Activated CD4-positive, alpha-beta T cell treated with anti-CD3 and anti-CD28 coated beads, Interleukin-2, Interleukin-4, amounts not matched to agents 100 ng/mL and 50 ng/mL, durations not matched to agents 16 hours and 8 hours (primary cell): ENCODE results near the gene SPAG17.
"Not testable (repeated sequence)": the region's sequence is repeated elsewhere in the genome, so short reads cannot be mapped to it uniquely, and the experiment has no call there.

ENCODE experiments used
- DNase-seq: peaks from one replicate; pipeline ENCODE4 v3.0.0-alpha.2; 2020; ENCODE audit warnings: low spot score

SPAG17 gene

DNA sequence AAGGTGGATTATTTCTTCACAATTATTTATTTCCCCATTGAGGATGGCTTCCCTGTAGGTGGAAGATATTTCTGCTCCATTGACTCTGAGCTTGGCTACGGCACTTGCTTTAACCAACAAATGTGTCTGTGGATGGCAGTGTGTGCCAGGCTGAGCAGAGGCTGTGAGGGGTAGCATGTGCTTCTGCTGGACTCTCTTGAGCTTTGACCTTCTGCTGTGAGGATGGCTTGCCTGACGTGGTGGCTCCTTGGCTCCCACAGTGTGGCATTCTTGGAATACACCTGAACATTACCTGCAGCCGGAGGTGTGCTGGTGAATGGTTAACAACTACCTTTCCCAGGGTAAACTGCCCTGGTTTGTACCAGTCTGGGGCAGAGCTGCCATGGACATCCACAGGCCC, 208.6 kb downstream of the SPAG17 start:
- DNase-seq: no peak

DNA sequence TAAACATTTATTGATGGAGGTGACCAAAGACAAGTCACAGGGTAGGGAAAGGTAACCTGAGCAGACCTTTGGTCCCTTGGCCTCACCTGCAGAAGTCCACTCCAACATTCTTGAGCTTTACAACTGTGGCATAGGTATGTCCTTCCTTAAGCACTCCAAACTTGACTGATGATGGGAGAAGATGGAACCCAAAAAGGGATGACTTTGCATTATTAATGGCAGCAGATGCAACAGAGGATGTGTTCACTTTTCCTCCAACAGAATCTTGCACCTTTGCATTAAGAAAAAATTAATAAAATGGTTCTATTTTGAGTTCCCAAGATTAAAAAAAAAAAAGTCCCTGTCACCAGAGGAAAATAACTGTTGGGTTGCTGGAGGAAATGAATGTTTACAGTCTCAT, 213.3 kb downstream of the SPAG17 start:
- no peak for DNase-seq

DNA sequence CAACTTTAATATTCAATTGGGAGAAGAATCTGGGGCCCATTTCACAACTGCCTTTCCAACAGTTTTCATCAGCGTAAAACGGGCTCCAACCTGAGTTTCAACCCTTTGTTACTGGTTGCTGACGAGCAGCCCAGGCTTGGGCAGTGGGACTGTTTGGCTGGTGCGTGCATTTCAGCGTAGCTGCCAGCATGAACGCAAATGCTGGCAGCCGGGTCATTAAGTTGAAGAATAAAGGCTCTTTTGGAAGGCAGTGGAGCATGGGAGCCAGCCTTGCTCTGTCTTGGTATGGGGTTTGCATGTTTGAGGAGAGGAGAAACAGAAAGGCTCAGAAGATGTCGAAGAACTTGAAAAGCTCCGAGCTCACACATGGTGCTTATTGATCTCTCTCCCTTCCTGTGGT, 214.8 kb downstream of the SPAG17 start:
- no peak for DNase-seq

DNA sequence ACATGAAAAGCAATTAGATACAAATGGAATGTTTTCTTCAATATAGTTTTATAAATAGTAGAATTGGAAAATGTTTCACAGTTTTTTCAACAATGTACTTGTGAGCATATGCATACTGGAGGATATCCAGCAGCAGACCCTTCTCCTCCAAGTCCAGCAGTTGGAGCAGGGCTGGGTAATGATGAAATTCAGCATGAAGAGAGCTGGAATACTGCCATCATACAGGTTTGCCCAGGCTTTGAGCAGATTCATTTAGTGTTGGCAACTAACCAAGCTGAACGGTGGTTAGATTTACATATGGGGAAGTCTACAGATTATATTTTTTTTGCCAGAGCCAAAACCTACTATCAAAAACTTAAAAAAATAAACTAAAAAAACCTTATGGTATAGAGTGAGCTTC, 217.1 kb downstream of the SPAG17 start:
- DNase-seq: no peak

DNA sequence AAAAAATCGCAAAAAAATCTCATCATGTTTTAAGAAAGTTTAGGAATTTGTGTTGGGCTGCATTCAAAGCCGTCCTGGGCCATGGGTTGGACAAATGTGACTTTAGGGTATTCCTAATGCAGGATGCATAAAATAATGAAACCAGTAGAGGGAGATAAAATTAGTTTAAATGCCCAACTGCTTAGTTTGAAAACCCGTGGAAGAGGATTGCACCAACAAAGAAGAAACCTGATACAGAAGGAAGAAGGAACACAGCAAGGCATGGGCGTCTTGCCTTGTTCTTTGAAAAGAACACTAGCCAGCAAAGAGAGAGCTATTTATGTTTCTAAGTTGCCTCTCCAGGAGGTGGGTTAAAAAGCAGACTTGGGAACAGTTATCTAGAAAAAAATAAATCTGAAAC, 217.6 kb downstream of the SPAG17 start:
- DNase-seq: no peak

DNA sequence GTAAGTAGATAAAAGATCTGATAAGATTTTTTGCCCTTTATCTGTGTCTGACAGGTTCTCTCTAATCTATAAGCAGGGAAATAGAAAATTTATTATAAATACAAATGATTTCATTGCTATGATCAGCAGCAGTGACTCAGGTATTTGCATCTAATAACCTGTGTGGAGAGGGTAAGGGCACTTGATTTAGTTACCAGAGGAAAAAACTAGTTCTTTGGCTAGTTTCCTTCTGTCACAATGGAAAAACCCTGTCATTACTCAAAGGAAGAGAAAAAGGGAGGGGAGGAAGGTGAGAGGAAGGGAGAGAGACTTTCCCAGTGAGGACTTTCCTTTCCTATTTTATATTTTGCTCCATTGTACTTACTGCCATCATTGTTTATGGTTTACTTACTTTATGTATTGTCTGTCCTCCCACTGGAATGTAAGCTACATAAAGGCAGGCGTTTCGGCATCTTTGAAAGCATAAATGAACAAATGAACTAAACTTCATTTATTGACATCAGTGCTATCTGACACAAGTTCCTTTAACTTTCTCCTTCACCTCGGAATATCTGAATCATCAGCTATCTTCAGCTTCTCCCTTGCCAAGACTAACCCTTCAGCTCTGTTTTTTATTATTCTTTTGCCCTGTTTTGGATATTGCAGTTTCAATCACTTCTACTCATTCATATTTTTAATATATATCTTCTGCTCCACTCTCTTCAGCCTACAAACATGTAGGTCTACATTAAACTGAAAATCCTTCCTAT, 220.6 kb downstream of the SPAG17 start:
- DNase-seq: no peak

DNA sequence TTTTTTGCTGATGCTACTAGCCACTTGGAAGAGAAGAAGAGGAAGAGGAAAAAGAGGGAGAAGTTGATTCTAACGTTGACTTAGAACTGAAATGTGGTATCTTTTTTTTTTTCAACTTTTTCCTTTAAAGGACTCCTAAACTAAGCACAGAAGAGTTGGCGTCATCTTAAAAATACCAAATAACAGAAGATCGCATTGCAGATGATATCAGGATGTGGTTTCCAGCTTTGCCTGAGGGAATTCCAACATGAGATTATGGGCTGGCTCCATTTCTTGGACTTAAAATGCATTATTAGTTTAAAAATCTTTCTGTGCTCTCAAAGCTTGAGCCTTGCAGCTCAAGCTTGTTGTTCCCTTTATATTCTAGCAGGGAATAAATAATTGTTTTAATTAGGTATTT, 225.7 kb downstream of the SPAG17 start:
- DNase-seq: no peak

DNA sequence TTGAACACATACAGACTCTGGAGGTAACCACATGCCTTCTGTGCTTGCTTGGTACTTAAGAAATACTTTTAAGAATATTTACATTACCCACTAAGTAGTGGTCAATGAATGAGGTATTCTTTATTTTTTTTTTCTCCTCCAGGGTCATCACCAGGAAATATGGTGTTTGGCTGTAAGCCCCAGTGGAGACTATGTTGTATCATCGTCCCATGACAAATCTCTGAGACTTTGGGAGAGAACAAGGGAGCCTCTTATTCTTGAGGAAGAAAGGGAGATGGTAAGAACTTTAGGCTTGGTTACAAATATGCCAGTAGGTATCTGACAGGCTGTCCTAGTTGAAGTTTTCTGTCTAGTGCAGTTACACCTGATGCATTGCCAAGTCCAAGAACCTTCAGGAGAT, 232.6 kb downstream of the SPAG17 start:
- no peak for DNase-seq

DNA sequence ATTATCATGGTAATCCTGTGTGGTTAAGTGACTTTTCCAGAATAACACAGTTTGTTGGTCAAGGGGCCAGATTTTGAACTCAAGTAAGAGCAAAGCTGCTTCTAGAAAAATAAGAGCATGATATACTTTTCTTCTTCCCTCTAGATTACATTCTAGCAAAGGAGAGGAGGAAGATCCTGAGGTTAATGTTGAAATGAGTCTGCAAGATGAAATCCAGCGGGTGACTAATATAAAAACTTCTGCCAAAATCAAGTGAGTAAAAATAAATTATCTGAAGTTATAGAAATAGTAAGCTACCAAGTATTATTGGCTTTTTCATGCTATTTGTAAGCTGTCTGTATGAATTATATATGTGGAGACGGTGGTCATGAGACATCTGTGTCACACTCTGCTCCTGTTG, 242.7 kb downstream of the SPAG17 start:
- no peak for DNase-seq

DNA sequence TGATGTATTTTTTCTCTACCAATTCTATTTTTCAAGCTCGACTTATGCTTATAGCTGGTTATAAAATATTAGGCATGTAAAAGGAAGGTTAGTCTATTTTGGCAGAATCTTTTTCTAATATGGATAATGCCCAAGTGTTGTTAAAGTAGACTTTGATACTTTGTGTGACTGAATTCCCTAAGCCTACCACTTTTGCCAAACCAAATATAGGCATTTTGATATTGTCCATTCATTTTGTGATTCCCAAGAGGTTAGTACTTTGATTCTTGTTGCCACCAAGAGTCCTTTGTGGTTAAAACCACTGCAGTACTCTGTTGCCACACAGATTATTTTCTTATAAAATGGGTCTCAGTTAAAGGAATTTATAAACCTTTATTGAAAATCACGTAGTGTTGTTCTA, 251.3 kb downstream of the SPAG17 start:
- no peak for DNase-seq

DNA sequence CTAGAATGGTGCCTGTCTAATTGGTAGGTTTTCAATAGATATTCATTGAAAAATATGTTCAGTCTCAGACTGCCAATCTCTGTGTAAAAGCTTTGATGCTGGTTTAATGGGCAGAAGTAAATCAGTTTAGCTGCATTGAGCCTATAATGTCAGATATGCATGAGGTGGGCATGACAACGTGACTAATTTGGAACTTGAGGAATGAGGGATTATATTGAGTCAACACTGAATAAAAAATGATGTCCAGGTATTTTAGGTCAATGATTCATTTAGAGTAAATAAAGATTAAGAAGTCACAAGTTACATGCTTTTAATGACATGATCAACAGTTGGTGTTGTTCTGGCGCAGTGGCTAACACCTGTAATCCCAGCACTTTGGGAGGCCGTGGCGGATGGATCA, 252.5 kb downstream of the SPAG17 start:
- no peak for DNase-seq

DNA sequence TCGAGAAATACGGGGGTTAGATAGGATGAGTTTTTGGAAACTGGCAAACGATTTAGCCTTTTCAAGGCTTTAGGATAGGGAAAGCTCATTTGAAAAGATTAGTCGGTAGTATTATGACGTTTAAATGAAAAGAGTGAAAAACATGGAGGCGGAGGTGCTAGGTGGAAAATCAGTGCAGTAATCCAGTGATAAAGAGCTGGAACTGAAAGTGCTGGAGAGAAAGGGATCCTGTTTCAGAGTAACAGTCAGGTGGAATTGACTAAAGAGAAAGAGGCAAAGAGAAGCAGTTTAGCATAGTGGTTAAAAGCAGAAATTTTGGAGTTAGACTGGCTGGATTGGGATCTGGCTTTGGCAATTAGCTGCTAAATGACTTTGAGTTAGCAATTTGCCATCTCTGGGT, 254.5 kb downstream of the SPAG17 start:
- DNase-seq: no peak

DNA sequence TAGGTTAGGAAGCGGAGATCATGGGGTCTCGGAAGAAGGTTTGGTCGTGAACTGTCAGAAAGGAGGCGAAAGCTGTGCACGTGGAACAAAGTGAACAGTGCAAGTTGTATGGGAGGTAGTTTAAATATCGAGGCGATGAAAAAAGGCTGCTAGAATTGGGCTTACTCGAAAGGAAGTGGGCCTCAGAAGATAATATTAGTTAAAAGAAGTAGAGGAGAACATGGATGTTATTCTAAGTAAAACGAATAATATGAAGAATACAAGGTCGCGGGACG, 254.9 kb downstream of the SPAG17 start:
- no peak for DNase-seq

DNA sequence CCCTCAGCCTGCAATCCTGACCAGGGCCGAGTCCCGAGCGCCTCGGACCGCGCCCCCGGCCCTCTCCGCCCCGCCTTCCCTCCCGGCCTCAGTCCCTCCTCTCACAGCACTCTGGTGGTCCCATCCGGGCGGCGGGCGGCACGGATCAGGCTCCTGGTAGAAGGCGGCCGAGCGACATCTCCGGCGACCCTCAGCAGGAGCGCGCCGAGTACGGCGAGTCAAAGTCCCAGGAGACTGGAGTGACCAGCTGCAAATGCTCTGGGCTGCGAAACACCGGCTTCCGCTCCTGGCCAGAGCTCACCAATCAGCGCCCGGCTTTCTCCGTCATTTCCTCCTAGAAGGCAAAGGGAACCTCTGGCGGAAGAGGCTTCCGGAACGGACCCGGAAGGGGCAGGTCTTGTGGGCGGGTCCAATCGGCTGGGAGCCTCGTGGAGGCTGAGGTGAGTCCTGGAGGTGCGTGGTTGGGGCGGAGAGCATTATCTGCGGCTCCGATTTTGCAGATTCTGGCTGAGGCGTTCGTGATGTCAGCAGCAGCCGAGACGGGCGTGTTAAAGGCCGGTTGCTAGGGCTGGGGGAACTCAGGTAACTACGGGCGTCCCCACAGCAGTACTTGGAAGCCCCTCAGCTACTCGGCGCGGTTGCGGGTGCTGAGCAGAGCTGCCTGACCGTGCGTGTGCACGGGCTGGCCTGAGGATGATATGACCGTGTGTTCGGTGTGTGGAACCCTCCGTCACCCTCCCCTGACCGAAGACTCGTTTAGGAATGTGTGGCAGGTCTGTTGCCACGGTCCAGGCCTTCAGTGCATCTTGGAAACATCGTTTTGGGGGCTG, 255.5 kb downstream of the SPAG17 start, which contains the start of the genes GDAP2 and WDR3:
Gene GDAP2, minus strand, starts transcription at position 279 of the 830 bp plus-strand sequence. CDS start 9,264 bp downstream, outside the sequence.
Gene WDR3, plus strand, starts transcription at position 397 of the 830 bp plus-strand sequence. CDS start 3,581 bp downstream, outside the sequence.
- DNase-seq: peak; percentile 98

DNA sequence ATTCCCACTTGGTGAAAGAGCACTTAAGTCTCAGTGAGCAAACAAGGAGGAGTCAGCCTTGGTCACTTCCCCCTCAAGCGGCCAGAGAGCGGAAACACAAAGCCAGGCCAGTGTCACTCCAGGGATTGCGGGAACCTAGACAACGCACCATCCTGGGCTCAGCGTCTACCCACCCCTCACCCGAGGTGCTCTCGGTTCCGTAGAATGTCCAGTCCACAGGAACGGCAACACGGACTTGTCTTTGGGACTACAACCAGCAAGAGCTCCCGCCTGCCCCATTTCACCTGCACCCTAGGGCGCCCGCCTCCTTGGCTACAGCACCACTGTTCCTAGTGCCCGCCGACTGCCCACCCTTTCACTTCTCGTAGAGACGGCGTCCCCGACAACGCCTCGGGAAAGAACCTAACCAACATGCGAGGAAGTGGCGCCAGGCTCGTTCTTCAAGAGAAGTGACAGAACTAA, 256.1 kb downstream of the SPAG17 start:
- DNase-seq: peak; percentile 14

DNA sequence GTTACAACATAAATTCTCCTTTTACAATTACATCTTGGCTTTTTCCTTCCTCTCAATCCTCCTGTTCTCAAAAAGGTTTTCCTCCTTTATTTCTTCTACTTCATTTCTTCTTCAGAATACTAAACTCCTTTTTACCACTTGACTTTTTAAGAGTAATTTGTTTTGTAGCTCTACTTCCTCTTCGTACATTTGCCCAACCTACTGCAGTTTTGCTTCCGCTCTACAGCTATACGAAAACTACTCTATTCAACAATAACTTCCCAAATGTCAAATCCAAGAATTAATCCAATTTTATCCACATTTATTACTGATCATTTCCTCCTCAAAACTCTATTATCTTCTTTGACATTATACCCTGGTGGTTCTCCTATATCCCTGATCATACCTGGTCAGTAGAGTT, 259.0 kb downstream of the SPAG17 start:
- no peak for DNase-seq

DNA sequence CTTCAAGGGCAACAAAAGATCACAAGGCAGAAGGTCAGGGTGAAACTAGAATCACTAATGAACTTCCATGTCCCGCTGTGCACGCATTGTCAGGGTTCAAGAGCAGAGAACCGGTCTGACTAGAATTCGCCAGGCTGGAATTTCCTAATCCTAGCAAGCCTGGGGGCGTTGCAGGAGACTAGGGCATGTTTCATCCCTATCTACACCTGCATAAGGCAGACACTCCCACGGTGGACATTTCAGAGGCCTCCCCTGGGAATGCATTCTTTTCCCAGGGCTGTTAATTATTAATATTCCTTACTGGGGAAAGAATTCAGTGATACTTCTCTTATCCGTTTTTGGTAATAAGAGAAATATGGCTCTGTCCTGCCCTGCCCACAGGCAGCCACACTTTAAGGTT, 262.3 kb downstream of the SPAG17 start:
- not testable (repeated sequence) for DNase-seq

DNA sequence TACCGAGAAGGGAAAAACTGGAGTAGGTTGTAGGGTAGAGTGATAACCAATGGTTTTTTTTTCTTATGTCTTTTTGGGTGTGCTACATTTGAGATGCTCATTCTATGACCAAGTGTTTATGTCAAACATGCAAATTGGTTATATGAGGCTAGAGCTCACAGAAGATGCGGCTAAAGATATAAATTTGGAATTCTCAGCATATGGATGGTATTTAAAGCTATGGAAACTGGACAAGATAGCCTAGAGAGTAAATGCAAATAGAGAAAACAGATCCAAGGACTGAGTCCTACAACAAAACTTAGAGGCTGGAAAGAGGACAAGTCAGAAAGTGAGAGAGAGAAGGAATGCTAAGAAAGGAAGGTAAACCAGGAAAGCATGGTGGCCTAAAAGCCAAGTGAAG, 263.0 kb downstream of the SPAG17 start:
- no peak for DNase-seq

DNA sequence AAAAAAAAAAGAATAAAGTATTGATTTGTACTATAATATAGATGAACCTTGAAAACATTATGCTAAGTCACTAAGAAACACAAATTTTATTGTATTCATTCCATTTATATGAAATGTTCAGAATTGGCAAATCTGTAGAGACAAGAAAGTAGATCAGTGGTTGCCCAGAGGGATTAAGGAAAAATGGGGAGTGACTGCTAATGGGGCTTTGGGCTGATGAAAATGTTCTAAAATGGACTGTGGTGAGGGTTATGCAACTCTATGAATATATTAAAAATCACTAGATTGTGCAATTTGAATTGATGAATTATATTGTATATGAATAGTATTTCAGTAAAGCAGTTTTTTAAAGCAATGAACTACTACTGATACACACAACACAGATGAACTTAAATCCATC, 265.7 kb downstream of the SPAG17 start:
- no peak for DNase-seq

DNA sequence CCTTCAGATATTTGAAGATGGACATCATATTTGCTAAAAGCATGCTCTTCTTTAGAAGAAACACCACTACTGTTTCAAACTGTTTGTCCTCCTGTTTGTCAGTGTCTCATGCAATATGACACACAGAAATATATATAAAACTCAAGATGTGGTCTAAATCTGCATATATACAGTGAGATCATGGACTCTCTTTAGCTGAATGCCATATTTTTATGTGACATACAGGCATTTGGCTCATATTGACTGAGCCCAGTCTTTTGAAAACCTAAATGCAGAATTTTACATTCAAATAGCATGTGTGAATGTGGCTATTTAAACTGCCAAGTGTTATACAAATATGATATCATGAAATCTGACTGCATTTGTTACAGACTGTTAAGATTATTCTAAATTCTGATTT, 274.0 kb downstream of the SPAG17 start:
- no peak for DNase-seq

DNA sequence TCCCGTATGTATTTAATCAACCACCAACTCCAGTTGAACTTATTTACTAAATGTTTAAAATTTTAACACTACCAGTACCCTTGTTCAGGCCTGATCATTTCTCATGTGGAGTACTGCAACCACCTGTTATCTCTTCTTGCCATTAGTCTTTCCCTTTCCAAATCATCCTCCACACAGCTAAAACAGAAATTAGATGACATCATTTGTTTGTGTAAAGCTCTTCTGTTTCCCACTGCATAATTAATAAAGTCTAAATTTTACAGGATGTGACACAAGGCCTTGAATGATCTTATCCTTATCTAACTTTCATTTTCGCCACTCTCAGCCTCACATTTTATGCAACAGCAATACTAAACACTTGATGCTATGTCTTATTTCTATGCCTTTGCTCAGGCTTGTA, 280.0 kb downstream of the SPAG17 start:
- DNase-seq: no peak

DNA sequence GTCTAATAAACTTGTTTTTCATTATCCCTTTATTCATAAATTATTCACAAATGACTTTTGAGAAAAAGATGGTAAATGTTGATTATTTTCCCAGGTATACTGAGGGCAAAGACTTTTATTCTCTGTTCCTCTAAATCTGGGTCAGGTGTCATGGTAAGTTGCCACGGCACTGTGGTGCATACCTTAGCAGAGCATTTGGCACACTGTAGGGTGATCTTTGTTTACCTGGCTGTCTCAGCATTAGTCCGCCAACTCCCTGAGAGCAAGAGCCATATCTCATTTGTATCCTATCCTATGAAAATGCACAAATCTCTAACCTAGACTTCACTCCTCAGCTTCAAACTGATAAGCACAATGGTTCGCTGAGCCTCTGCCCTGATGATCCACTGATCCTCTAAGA, 280.5 kb downstream of the SPAG17 start:
- DNase-seq: no peak
